Measurements from ENCODE around the gene MIF.
"Not testable (repeated sequence)": the region's sequence is repeated elsewhere in the genome, so short reads cannot be mapped to it uniquely, and the experiment has no call there.

The MIF gene

DNA sequence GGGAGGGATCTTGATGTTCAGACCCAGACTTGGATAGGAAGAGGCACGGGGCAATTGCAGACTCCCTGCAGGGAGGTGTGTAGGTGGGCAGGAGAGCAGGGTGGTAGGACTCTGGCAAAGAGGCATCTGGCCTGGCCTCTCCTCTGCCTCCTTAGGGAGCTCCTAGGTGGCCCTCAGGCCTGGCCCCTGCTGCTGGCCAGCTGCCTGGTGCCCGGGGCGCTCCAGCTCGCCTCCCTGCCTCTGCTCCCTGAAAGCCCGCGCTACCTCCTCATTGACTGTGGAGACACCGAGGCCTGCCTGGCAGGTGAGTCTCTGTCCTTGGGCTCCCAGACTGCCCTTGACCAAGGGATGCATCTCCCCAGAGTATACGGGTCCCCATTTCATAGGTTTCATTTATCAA is 16.6 kb upstream of the MIF start:
- DNase-seq (ENCODE audit: low spot score), result no peak

DNA sequence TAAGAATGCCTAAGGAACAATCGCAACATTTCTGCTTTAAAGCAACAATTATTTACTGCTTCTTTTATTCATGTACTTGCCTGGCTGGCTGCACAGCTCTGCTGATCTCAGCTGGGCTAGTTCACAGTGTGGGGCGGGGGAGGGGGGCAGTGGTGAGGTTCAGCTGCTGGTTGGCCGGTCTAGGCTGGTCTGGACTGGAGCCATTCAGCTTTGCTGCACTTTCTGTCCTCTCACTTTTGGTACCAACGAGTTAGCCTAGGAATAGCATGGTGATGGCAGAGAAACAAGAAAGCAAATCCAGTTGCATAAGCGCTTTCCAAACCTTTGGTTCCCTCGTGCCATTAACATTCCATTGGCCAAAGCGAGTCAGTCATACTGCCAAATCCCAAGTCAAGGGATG is 16.0 kb upstream of the MIF start:
- no peak for DNase-seq (ENCODE audit: low spot score)

DNA sequence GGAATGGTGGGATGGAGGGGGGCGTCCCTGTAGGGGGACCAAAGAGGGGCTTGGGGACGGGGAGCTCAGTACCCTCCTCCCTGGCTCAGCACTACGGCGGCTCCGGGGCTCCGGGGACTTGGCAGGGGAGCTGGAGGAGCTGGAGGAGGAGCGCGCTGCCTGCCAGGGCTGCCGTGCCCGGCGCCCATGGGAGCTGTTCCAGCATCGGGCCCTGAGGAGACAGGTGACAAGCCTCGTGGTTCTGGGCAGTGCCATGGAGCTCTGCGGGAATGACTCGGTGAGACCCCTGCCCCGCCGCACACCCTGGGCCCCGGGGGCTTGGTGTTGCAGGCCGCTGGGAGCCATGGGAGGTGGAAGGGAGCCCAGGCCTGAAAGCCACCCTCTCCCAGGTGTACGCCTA is 11.8 kb upstream of the MIF start:
- no peak for DNase-seq (ENCODE audit: low spot score)

DNA sequence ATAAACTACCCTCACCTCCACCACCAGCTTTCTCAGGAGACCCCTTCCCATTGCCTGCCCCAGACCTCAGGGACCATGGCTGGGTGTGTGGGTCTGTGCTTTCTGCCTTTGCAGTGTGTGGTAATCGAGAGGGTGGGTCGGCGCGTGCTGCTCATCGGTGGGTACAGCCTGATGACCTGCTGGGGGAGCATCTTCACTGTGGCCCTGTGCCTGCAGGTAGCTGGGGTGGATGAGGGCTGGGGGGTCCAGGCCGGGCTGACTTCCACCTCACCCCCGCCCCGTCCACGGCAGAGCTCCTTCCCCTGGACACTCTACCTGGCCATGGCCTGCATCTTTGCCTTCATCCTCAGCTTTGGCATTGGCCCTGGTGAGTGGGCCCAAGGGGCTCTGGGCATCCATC is 10.5 kb upstream of the MIF start:
- DNase-seq (ENCODE audit: low spot score), result no peak

DNA sequence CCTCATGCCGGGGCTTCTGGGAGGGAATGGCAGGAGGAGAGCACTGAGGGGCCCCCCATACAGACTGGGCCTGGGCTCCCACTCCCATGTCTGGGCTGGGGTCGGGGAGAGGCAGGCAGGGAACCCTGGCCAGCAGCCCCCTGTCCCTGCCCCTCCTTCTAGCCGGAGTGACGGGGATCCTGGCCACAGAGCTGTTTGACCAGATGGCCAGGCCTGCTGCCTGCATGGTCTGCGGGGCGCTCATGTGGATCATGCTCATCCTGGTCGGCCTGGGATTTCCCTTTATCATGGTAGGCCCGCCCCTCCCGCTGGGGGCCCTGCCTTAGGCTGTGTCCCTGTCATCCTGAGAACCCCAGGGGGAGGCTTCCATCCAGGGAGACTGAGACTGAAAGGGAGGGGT is 10.0 kb upstream of the MIF start:
- no peak for DNase-seq (ENCODE audit: low spot score)

DNA sequence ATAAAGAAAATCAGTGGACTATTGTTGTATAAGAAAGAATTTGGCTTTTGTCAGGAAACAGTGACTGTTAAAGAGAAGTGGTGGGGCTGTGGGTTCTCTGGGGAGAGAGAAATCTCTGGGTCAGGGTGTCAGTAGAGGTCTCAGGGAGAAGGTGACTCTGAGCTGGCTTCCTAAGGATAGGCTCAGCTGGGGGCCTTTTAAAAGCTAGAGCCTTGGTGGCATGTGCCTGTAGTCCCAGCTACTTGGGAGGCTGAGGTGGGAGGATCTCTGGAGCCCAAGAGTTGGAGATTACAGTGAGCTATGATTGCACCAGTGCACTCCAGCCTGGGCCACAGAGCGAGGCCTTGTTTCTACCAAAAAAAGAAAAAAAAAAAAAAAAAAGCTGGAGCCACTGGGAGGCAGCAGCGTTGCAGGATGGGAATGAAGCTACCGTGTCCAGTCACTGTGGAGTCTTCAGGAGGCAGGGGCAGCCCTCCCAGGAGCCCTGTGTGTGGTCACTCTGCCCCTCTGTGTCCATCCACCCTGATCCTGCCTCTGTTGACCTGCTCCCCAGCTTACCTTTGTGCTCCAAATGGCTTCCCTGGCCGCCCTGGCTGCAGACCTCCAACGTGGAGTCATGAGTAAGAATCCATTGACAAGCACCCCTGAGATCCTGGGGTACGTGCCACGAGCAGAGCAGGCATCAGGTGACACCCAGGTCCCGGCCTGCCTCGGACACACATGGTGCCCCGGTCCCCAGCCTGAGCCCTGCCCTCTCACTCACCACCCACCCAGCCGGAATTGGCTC is 5.4 kb upstream of the MIF start:
- DNase-seq (ENCODE audit: low spot score), result peak; percentile 70

DNA sequence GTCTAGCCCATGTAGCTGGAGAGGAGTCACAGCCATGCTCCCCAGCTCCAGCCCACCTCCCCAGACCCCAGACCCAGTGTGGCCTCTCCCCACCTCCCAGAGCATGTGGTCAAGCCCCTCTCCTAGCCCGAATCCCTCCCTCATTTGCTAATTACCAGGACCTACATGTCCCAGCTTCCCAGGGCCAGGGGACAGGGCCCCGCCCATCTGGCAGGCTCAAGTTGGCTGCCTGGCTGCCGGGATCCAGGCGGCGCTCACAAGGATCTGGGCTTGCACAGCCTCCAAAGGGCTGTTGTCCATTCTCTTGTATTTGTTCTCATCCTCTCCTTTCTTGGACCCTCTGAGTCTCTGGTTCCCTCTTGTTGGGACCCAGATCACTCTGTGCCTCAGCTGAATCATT is 4.6 kb upstream of the MIF start:
- DNase-seq (ENCODE audit: low spot score), result no peak

DNA sequence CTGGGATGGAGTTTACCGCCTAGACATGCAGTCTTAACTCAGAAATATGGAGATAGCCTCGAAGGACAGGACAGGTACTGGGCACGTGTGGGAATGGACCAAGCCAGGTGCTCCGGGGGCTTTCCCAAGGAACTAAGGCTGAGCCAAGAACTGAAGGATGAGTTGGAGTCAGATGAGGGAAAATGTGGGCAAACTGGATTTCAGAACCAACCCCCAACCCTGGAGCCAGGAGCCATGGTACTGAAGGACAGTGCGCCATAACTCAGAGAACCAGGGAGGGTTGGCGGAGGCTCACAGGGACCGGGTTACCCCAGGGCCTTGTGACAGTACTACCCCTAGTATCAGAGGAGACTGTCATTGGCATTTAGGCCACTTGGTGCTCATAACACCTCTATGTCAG is 2.5 kb upstream of the MIF start:
- no peak for DNase-seq (ENCODE audit: low spot score)

DNA sequence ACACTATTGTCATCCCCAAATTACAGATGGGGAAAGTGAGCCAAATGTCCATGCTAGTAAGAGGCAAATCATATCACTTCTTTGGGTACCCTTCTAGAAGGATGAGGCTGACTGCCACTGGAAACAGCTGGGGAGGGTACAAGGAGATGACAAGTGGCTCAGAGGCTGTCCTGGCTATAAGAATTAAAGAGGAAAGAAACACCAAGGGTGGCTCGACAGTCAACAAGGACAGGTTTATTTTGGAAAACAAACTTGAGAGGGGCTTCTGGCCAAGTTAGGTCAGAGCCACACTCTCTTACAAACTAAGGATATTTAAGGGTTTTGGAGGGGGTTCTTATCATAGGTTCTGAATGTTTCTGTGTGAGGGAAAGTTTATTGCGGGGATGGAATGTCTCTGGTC is 2.1 kb upstream of the MIF start:
- DNase-seq (ENCODE audit: low spot score), result no peak

DNA sequence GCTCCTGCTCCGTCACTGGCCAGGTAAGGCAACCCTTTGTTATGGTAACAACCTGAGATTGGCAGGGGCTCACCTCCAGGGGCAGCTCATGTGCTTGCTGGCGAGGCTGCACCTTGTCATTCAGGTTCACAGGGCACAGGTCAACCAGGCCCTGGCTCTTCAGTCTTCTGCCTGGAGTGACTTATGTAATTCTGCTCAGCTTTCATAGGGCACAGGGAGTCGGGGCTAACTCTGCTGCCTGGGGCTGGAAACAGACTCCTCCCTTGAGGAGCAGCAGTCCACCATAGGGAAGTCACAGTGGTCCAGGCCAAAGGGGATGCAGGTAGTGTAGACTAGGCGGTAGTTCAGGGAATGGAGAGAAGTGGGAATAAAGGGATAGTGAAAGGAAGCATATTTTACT is 1.5 kb upstream of the MIF start:
- no peak for DNase-seq (ENCODE audit: low spot score)

DNA sequence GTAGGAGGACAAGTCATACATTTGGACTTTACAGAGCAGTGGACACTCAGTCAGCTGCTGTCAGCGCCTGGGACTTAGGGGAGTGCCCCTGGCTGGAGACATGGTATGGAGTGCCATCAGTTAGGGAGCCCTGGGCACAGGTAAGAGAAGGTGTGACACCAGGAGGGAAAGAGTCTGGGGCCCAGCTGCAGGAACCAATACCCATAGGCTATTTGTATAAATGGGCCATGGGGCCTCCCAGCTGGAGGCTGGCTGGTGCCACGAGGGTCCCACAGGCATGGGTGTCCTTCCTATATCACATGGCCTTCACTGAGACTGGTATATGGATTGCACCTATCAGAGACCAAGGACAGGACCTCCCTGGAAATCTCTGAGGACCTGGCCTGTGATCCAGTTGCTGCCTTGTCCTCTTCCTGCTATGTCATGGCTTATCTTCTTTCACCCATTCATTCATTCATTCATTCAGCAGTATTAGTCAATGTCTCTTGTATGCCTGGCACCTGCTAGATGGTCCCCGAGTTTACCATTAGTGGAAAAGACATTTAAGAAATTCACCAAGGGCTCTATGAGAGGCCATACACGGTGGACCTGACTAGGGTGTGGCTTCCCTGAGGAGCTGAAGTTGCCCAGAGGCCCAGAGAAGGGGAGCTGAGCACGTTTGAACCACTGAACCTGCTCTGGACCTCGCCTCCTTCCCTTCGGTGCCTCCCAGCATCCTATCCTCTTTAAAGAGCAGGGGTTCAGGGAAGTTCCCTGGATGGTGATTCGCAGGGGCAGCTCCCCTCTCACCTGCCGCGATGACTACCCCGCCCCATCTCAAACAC is 850 bp upstream of the MIF start:
- DNase-seq (ENCODE audit: low spot score), result no peak

DNA sequence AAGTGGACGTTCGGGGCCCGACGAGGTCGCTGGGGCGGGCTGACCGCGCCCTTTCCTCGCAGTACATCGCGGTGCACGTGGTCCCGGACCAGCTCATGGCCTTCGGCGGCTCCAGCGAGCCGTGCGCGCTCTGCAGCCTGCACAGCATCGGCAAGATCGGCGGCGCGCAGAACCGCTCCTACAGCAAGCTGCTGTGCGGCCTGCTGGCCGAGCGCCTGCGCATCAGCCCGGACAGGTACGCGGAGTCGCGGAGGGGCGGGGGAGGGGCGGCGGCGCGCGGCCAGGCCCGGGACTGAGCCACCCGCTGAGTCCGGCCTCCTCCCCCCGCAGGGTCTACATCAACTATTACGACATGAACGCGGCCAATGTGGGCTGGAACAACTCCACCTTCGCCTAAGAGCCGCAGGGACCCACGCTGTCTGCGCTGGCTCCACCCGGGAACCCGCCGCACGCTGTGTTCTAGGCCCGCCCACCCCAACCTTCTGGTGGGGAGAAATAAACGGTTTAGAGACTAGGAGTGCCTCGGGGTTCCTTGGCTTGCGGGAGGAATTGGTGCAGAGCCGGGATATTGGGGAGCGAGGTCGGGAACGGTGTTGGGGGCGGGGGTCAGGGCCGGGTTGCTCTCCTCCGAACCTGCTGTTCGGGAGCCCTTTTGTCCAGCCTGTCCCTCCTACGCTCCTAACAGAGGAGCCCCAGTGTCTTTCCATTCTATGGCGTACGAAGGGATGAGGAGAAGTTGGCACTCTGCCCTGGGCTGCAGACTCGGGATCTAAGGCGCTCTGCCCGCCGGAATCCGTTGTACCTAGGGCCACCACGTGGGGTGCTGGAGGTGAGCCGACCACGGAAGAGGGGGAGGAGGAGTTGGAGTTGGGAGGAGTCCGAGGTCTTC is 771 bp downstream of the MIF start:
- DNase-seq (ENCODE audit: low spot score), result peak; percentile 67

DNA sequence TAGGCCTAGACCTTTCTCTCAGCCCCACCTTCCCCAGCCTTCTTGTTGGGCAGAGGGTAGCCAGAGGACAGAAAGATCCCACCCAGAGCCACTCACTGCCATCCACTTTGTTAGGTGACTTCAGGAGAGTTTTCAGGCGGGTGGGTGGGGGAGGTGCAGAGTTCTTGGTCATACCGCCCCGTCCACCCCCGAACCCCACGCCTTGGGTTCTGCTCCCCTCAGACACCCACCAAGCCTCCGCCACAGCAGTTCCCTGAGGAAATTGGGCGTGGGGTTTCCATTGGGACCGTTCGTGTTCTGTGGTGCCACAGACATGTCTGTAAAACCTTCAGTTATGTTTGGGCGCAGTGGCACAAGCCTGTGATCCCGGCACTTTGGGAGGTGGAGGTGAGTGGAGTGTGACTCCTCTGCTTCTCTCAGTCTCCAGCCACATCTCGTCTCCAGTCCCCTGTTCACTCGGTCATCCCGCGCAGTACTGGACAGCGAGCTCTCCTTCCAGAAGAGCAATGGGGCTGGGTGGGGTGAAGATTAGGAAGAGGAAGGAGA is 1.5 kb downstream of the MIF start:
- no peak for DNase-seq (ENCODE audit: low spot score)

DNA sequence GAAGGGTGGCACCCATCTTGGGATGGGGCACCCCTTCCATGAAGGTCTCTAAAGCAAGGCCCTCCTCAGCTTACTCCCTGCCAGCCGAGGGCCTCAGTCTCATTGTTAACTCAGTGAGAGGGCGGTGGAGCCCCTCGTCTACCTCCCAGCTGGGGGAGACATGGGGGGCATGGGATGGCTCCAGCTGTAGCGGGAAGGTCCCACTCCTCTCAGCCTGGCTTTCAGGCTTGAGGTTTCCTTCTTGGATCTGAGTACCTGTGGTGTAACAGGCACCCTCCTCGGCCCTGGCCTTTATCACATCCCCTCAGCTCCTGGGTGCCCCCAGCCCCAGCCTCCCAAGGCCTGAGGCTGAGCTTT is 2.0 kb downstream of the MIF start:
- no peak for DNase-seq (ENCODE audit: low spot score)

DNA sequence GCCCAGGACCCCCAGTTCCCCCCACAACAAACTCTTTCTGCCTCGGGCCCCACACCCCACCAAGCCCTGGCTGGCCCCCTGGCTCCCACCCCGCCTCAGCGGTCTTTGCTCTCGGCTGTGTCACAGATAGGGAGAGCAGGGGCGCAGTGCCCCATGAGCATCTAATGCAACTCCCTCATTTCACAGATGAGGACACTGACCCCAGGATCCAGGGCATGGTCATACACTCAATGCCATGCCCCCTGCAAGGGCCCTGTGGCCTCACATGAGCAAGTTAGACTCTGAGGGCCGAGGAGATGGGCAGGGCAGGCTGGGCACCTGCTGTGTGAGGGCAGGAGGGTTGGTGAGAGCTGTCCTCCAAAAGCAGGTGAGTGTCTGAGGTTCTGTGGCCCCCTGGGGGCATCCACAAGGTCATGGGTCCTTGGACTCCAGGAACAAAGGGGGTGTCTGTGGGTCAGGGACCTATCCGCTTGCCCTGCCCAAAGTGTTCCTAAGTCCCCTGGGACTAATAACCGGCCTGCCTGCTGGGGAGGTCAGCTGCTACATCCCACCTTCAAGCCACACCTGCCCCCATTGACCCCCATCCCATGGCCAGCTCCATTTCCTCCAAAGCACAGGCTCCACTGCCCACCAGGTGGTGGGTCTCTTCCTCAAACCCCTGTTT is 2.5 kb downstream of the MIF start:
- no peak for DNase-seq (ENCODE audit: low spot score)

DNA sequence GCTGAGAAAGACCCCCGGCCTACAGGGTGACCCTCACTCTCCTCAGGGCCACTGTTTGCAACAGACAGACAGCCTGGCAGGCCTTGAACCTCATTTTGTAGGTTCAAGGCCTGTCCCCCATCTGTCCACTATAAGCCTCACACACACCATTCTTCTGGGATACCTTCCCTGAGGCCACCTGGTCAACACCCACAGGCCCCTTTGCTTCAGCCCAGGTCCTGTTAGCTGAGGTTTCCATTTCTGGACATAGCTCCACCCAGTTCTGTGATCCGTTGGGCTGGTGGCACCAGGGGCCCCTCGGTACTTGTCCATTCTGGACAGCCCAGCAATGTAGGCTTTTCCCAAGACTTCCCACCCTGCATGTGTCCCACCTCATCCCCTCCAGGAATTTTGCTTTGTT is 3.1 kb downstream of the MIF start:
- no peak for DNase-seq (ENCODE audit: low spot score)

DNA sequence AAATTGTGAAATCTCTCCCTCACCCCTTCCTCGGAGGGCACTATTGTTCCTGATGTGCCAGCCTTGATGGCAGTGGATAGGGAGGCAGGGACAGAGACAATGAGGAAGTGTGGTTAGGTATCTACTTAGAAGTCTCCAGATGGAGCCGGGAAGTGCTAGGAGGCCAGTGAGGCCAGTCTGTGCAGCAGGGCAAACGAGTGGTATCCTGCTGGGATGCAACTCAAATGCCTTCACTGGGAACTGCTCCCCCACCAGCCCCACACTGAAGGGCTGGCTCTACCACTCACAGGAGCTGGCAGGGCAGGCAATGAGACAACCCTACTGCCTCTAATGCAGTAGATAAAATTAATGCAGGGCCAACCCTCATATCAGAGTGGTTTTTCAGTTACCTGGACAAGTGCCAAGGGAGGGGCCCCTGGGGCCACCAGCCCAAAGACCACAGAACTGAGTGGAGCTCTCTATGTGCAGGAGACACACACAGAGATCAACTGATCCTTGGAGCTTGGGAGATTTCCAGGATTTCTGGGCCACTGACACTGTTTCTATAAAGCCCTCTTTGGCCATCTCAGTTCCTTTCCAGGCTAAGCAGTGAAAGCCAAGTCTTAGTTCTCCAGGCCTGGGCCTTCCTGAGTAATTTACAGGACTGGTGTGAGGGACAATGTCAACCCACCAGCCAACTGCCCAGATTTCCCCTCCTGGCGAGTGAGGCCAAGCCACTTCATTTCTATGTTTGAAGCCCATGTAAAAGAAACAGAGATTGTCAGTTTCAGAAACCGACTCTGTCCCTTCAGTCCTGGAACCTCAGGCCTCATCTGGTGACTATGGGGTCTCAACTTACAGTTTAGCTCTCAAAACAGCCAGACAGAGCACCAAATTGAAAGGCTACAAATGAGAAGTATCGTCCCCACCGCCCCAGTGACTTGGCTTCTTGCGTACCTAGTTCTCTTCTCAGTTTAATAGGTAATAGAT is 4.1 kb downstream of the MIF start:
- no peak for DNase-seq (ENCODE audit: low spot score)

DNA sequence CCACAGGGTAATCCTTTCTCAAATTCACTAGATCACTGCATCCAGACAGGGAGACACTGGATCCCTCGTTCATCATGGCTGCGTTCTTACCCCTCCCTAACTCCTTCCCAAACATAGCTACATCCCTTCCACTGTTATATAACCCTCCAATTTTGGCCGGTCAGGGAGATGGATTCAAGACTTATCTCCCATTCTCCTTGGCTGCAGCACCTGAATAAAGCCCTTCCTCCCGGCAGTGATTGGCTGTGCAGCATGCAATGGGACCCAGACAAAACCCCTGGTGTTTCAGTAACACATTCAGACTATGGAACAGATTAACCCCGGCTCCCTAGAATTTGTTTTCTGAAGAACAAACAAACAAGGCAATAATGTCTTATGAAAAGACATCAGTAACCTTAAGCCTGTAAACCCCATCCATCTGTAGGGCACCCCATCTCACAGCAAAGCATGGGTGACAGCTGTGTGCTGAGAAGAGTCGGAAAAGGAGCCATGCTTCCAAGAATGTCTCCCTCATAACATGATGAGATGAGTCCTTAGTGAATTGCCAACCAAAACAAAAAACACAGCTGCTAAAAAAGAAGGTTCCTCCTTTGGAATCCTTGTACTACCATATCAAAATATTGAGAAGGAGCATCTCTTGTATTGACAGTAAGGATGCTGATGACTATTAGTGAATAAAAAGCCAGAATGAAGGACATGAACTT is 5.0 kb downstream of the MIF start:
- no peak for DNase-seq (ENCODE audit: low spot score)

DNA sequence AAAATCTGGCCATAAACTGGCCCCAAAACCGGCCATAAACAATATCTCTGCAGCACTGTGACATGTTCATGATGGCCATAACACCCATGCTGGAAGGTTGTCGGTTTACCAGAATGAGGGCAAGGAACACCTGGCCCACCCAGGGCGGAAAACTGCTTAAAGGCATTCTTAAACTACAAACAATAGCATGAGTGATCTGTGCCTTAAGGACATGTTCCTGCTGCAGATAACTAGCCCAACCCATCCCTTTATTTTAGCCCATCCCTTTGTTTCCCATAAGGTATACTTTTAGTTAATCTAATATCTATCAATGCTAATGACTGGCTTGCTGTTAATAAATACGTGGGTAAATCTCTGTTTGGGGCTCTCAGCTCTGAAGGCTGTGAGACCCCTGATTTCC is 6.0 kb downstream of the MIF start:
- DNase-seq (ENCODE audit: low spot score), result not testable (repeated sequence)

DNA sequence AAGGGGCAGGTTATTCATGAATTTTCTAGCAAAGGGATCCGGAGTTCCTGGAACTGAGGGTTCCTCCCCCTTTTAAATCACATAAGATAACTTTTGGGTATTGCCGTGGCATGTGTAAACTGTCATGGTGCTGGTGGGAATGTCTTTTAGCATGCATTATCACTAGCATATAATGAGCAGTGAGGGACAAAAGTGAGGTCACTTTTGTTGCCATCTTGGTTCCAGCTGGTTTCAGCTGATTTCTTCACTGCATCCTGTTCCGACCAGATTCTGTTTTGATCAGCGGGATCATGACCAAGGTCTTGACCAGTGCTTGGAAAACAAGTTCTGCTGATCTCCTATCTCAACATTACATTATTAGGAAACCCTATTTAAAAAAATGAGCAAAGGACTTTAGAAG is 7.4 kb downstream of the MIF start:
- DNase-seq (ENCODE audit: low spot score), result no peak
